Mesenchymal stem cell (in vitro differentiated cells and primary cell): ENCODE data around the gene CIB2.

Experiments used
- DNase-seq: peaks from one replicate; pipeline ENCODE4 v3.0.0-alpha.2; 2013
- H2AFZ ChIP-seq: one replicate; pipeline ENCODE4 v1.6.1; 2013; ENCODE audit warnings: low read depth, mild to moderate bottlenecking, control low read depth, inconsistent platforms, low read length, moderate library complexity
- H2AK5ac ChIP-seq: 2 replicates; pipeline ENCODE4 v1.6.1; 2013; ENCODE audit warnings: low read length, moderate library complexity, mild to moderate bottlenecking, inconsistent platforms; ENCODE audit not compliant: severe bottlenecking
- H2BK120ac ChIP-seq: one replicate; pipeline ENCODE4 v1.6.1; 2013; ENCODE audit warnings: low read depth, mild to moderate bottlenecking, inconsistent platforms, low read length, moderate library complexity
- H2BK12ac ChIP-seq, 2 experiments: one replicate each; pipeline ENCODE4 v1.6.1; 2013; ENCODE audit warnings: inconsistent platforms in 2 of 2, low read length in 2 of 2, mild to moderate bottlenecking in 2 of 2, moderate library complexity in 2 of 2, control low read depth in 1 of 2
- H2BK15ac ChIP-seq: one replicate; pipeline ENCODE4 v1.6.1; 2013; ENCODE audit warnings: mild to moderate bottlenecking, low read depth, inconsistent platforms; ENCODE audit not compliant: poor library complexity, severe bottlenecking
- H2BK5ac ChIP-seq: 2 replicates; pipeline ENCODE4 v1.6.1; 2013; ENCODE audit warnings: low read depth, mild to moderate bottlenecking, low read length, control low read depth, inconsistent platforms; ENCODE audit not compliant: poor library complexity, severe bottlenecking
- H3K14ac ChIP-seq, 2 experiments: one replicate each; pipeline ENCODE4 v1.6.1; 2013; ENCODE audit warnings: inconsistent platforms in 2 of 2, low read length in 2 of 2, control low read depth in 1 of 2, mild to moderate bottlenecking in 1 of 2, moderate library complexity in 1 of 2
- H3K18ac ChIP-seq, 2 experiments: one replicate each; pipeline ENCODE4 v1.6.1; 2013; ENCODE audit warnings: inconsistent platforms in 2 of 2, low read length in 2 of 2, control low read depth in 1 of 2, low read depth in 1 of 2, mild to moderate bottlenecking in 1 of 2
- H3K23ac ChIP-seq, 2 experiments: one replicate each; pipeline ENCODE4 v1.6.1; 2013; ENCODE audit warnings: inconsistent platforms in 2 of 2, low read length in 2 of 2, mild to moderate bottlenecking in 2 of 2, moderate library complexity in 2 of 2, control low read depth in 1 of 2
- H3K27ac ChIP-seq: 2 replicates; pipeline ENCODE4 v1.5.1; 2013; ENCODE audit warnings: mild to moderate bottlenecking, moderate library complexity, low read length, control low read depth, inconsistent platforms; ENCODE audit not compliant: poor library complexity, severe bottlenecking
- H3K27me3 ChIP-seq, 2 experiments: 2 replicates each; pipeline versions ENCODE4 v1.6.1 to v1.7.0; 2013; ENCODE audit warnings: low read length in 2 of 2, mild to moderate bottlenecking in 2 of 2, moderate library complexity in 2 of 2, control low read depth in 1 of 2, inconsistent platforms in 1 of 2; ENCODE audit not compliant: control insufficient read depth in 1 of 2, insufficient read depth in 1 of 2
- H3K36me3 ChIP-seq, 2 experiments: 2 replicates each; pipeline versions ENCODE4 v1.6.1 to v1.7.0; 2013; ENCODE audit warnings: low read length in 2 of 2, control low read depth in 1 of 2, inconsistent platforms in 1 of 2, low read depth in 1 of 2, mild to moderate bottlenecking in 1 of 2; ENCODE audit not compliant: insufficient read depth in 2 of 2, control insufficient read depth in 1 of 2
- H3K4ac ChIP-seq, 2 experiments: one replicate each; pipeline ENCODE4 v1.6.1; 2013; ENCODE audit warnings: inconsistent platforms in 2 of 2, low read length in 2 of 2, mild to moderate bottlenecking in 2 of 2, moderate library complexity in 2 of 2, control low read depth in 1 of 2, low read depth in 1 of 2
- H3K4me1 ChIP-seq: 2 replicates; pipeline ENCODE4 v1.6.1; 2013; ENCODE audit warnings: low read depth, low read length, control low read depth; ENCODE audit not compliant: control insufficient read depth, insufficient read depth
- H3K4me2 ChIP-seq: 2 replicates; pipeline ENCODE4 v1.6.1; 2013; ENCODE audit warnings: low read length, mild to moderate bottlenecking, inconsistent platforms; ENCODE audit not compliant: poor library complexity, severe bottlenecking
- H3K4me3 ChIP-seq, 2 experiments: 2 replicates each; pipeline versions ENCODE4 v1.5.1 to v1.7.0; 2013; ENCODE audit warnings: low read length in 2 of 2, mild to moderate bottlenecking in 2 of 2, control low read depth in 1 of 2, low read depth in 1 of 2; ENCODE audit not compliant: insufficient read depth in 1 of 2
- H3K79me1 ChIP-seq: replicated peaks from 2 replicates; pipeline ENCODE4 v1.6.1; 2013; ENCODE audit warnings: mild to moderate bottlenecking, control low read depth, low read length, inconsistent platforms; ENCODE audit not compliant: poor library complexity, severe bottlenecking
- H3K9ac ChIP-seq: 2 replicates; pipeline ENCODE4 v1.7.0; 2013; ENCODE audit warnings: mild to moderate bottlenecking, low read length, moderate library complexity
- H3K9me3 ChIP-seq: 2 replicates; pipeline ENCODE4 v1.7.0; 2013; ENCODE audit warnings: mild to moderate bottlenecking, low read length; ENCODE audit not compliant: control insufficient read depth
- H4K8ac ChIP-seq: one replicate; pipeline ENCODE4 v1.6.1; 2013; ENCODE audit warnings: inconsistent platforms, mild to moderate bottlenecking, low read length, moderate library complexity
- H4K91ac ChIP-seq: one replicate; pipeline ENCODE4 v1.6.1; 2013; ENCODE audit warnings: mild to moderate bottlenecking, low read length, inconsistent platforms
- WGBS: methylation state at CpG from one replicate; pipeline ENCODE4 v1.1.7; 2013; ENCODE audit warnings: mixed read lengths; 5-methylcytosine and 5-hydroxymethylcytosine counted together

CIB2 gene

GRCh38 chr15:78102211-78102610 is 29.0 kb downstream of the CIB2 start:
- 97% methylated on average over 1 of the region's 1 CpG for WGBS

GRCh38 chr15:78101423-78102105 is 29.7 kb downstream of the CIB2 start:
- H2BK5ac ChIP-seq: no peak overlapping the region
- no peak overlapping the region for H3K18ac ChIP-seq
- H3K23ac ChIP-seq: no peak overlapping the region
- no peaks in the 10 kb centered on the region for H3K79me1 ChIP-seq
- no peak overlapping the region for H3K4ac ChIP-seq
- no peak overlapping the region for H2BK15ac ChIP-seq
- no peak overlapping the region for H2BK120ac ChIP-seq
- H3K36me3 ChIP-seq: peaks cover 0 to 10% of the 10 kb centered on the region in 2 experiments
- no peak overlapping the region for H4K91ac ChIP-seq
- no peak overlapping the region for H3K4me3 ChIP-seq
- 100% methylated on average over 4 of the region's 5 CpGs for WGBS
- H3K4me2 ChIP-seq: no peak overlapping the region
- no peaks in the 10 kb centered on the region for H3K9me3 ChIP-seq
- peaks cover 14% of the 10 kb centered on the region for H3K4me1 ChIP-seq
- no peak overlapping the region for H2BK12ac ChIP-seq
- H2AK5ac ChIP-seq: no peak overlapping the region
- H3K9ac ChIP-seq: no peak overlapping the region
- peaks cover 0 to 14% of the 10 kb centered on the region in 2 experiments for H3K27me3 ChIP-seq
- no peak overlapping the region for H3K27ac ChIP-seq
- no peak overlapping the region for H3K14ac ChIP-seq
- no peak overlapping the region for H2AFZ ChIP-seq
- H4K8ac ChIP-seq: no peak overlapping the region
- DNase-seq: no peak

More at GRCh38 chr15:78102211-78102610, 29.0 kb downstream of the CIB2 start:
- no peak overlapping the region for H2AK5ac ChIP-seq
- no peak for DNase-seq
- H3K79me1 ChIP-seq: no peaks in the 10 kb centered on the region
- H3K9ac ChIP-seq: no peak overlapping the region
- H2BK120ac ChIP-seq: no peak overlapping the region
- H3K36me3 ChIP-seq: peaks cover 0 to 10% of the 10 kb centered on the region in 2 experiments
- H2BK5ac ChIP-seq: no peak overlapping the region
- H2BK12ac ChIP-seq: no peak overlapping the region
- no peak overlapping the region for H2BK15ac ChIP-seq
- no peak overlapping the region for H3K27ac ChIP-seq
- H3K4me3 ChIP-seq: no peak overlapping the region
- H4K8ac ChIP-seq: no peak overlapping the region
- no peak overlapping the region for H4K91ac ChIP-seq
- H3K14ac ChIP-seq: no peak overlapping the region
- H3K4me1 ChIP-seq: peaks cover 14% of the 10 kb centered on the region
- H2AFZ ChIP-seq: no peak overlapping the region
- H3K18ac ChIP-seq: no peak overlapping the region
- H3K4ac ChIP-seq: no peak overlapping the region
- no peak overlapping the region for H3K23ac ChIP-seq
- no peak overlapping the region for H3K4me2 ChIP-seq
- peaks cover 0 to 14% of the 10 kb centered on the region in 2 experiments for H3K27me3 ChIP-seq
- no peaks in the 10 kb centered on the region for H3K9me3 ChIP-seq

DNA sequence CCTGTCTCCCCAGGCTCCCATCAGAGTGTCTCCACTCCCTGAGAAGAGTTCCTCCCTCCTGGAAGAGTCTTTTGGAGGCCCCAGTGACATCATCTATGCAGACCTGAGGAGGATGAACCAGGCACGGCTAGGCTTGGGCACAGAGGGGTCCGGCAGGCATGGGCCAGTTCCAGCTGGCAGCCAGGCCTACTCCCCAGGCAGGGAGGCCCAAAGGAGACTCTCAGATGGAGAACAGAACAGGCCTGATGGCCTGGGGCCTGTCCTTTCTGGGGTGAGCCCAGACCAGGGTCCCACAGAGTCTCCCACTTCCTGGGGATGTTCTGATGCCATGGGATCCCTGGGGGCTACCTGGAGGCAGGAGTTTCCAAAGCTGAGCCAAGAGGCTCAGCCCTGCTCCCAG is 30.4 kb downstream of the CIB2 start:
- Histone ChIP-seq H2BK5ac (no peak overlapping the region), H3K36me3 (peaks cover 0 to 10% of the 10 kb centered on the region in 2 experiments), H2BK15ac (no peak overlapping the region), H3K18ac (no peak overlapping the region), H3K27me3 (peaks cover 0 to 11% of the 10 kb centered on the region in 2 experiments), H3K9me3 (no peaks in the 10 kb centered on the region), H3K4me2 (no peak overlapping the region), H3K4ac (no peak overlapping the region), H2BK12ac (no peak overlapping the region), H3K27ac (no peak overlapping the region), H3K4me1 (peaks cover 11% of the 10 kb centered on the region), H2AK5ac (no peak overlapping the region), H3K14ac (no peak overlapping the region), H3K4me3 (no peak overlapping the region), H3K9ac (no peak overlapping the region), H4K91ac (no peak overlapping the region), H2AFZ (no peak overlapping the region), H2BK120ac (no peak overlapping the region), H4K8ac (no peak overlapping the region), H3K23ac (no peak overlapping the region), H3K79me1 (no peaks in the 10 kb centered on the region)
- WGBS: 90% methylated on average over 2 of the region's 2 CpGs
- DNase-seq: no peak

- peaks cover 11% of the 10 kb centered on the region for H3K4me1 ChIP-seq
- H2BK12ac ChIP-seq: no peak overlapping the region
- H3K27me3 ChIP-seq: peaks cover 0 to 18% of the 10 kb centered on the region in 2 experiments
- H4K91ac ChIP-seq: no peak overlapping the region
- no peaks in the 10 kb centered on the region for H3K79me1 ChIP-seq
- no peak overlapping the region for H3K4me2 ChIP-seq
- no peaks in the 10 kb centered on the region for H3K9me3 ChIP-seq
- H3K9ac ChIP-seq: no peak overlapping the region
- 98% methylated on average over 9 of the region's 11 CpGs for WGBS
- no peak overlapping the region for H3K18ac ChIP-seq
- no peak overlapping the region for H3K4me3 ChIP-seq
- H2BK120ac ChIP-seq: no peak overlapping the region
- DNase-seq: no peak
- H3K23ac ChIP-seq: no peak overlapping the region
- H3K36me3 ChIP-seq: no peaks in the 10 kb centered on the region
- H2BK5ac ChIP-seq: no peak overlapping the region
- no peak overlapping the region for H3K14ac ChIP-seq
- H4K8ac ChIP-seq: no peak overlapping the region
- H2AK5ac ChIP-seq: no peak overlapping the region
- no peak overlapping the region for H2AFZ ChIP-seq
- no peak overlapping the region for H2BK15ac ChIP-seq
- no peak overlapping the region for H3K4ac ChIP-seq
- no peak overlapping the region for H3K27ac ChIP-seq
These were observed 33.0 kb downstream of the CIB2 start for GRCh38 chr15:78098131-78098755.
